SKM-1 (cell line): ENCODE measurements around the gene PARD3B.

Source experiments
- DNase-seq: peaks from one replicate; lab custom pipeline; 2025; ENCODE audit not compliant: unreplicated experiment; lab: John Stamatoyannopoulos, UW

PARD3B gene

GRCh38 chr2:204986641-204987040 is 441.4 kb downstream of the PARD3B start:
- DNase-seq: no peak

- no peak for DNase-seq
Measured at GRCh38 chr2:204988836-204989235, 443.6 kb downstream of the PARD3B start.

- no peak for DNase-seq
Measured at GRCh38 chr2:204989877-204990276, 444.6 kb downstream of the PARD3B start.

- DNase-seq: no peak
Measured at GRCh38 chr2:205001300-205001966, 456.2 kb downstream of the PARD3B start.

GRCh38 chr2:205002390-205002789 is 457.1 kb downstream of the PARD3B start:
- no peak for DNase-seq

- no peak for DNase-seq
Measured at GRCh38 chr2:205003288-205003687, 458.0 kb downstream of the PARD3B start.

- DNase-seq: no peak
Measured at GRCh38 chr2:205010196-205010595, 464.9 kb downstream of the PARD3B start.

- no peak for DNase-seq
Measured at GRCh38 chr2:205011031-205011430, 465.8 kb downstream of the PARD3B start.

- DNase-seq: no peak
Measured at GRCh38 chr2:205012961-205013360, 467.7 kb downstream of the PARD3B start.

GRCh38 chr2:205013586-205013985 is 468.3 kb downstream of the PARD3B start:
- no peak for DNase-seq

GRCh38 chr2:205014201-205014600 is 468.9 kb downstream of the PARD3B start:
- no peak for DNase-seq

GRCh38 chr2:205017381-205017780 is 472.1 kb downstream of the PARD3B start:
- no peak for DNase-seq

- DNase-seq: no peak
Measured at GRCh38 chr2:205017912-205018311, 472.6 kb downstream of the PARD3B start.

GRCh38 chr2:205020673-205021072 is 475.4 kb downstream of the PARD3B start:
- no peak for DNase-seq

- no peak for DNase-seq
Measured at GRCh38 chr2:205022841-205023240, 477.6 kb downstream of the PARD3B start.

GRCh38 chr2:205024822-205025518 is 479.7 kb downstream of the PARD3B start:
- no peak for DNase-seq

- no peak for DNase-seq
Measured at GRCh38 chr2:205025580-205026240, 480.4 kb downstream of the PARD3B start.

- DNase-seq: no peak
Measured at GRCh38 chr2:205030695-205031094, 485.4 kb downstream of the PARD3B start.

- no peak for DNase-seq
Measured at GRCh38 chr2:205032093-205032551, 486.8 kb downstream of the PARD3B start.

- DNase-seq: no peak
Measured at GRCh38 chr2:205033431-205033830, 488.2 kb downstream of the PARD3B start.

- DNase-seq: no peak
Measured at GRCh38 chr2:205034034-205034433, 488.8 kb downstream of the PARD3B start.

- DNase-seq: no peak
Measured at GRCh38 chr2:205040323-205040722, 495.0 kb downstream of the PARD3B start.
